Peyer's patch (tissue), 4 donors: ENCODE measurements around the gene ARMH2. TPM values are rescaled to one million over a fixed set of nuclear protein-coding genes. Genes with fewer than 3 reads are reported as not detected.

ENCODE experiments used
- DNase-seq, 3 donors: peaks; one replicate each; pipeline ENCODE4 v3.0.0-alpha.2; 2017 to 2019
- H3K27ac ChIP-seq, 4 donors: fragments of 200-600 bp; sonication (generic); one replicate each; pipeline ENCODE4 v1.5.1; 2016 to 2019
- H3K27me3 ChIP-seq, 2 donors: fragments of 200-600 bp; sonication (generic); one replicate each; pipeline ENCODE4 v1.5.1; 2019
- H3K36me3 ChIP-seq, 3 donors: fragments of 200-600 bp; sonication (generic); one replicate each; pipeline ENCODE4 v1.5.1; 2016 to 2019
- H3K4me1 ChIP-seq, 4 donors: fragments of 200-600 bp; sonication (generic); one replicate each; pipeline ENCODE4 v1.5.1; 2016 to 2019
- H3K4me3 ChIP-seq, 4 donors: fragments of 200-600 bp; sonication (generic); 1 replicate in 3 of 4; 2 replicates in 1 of 4; pipeline ENCODE4 v1.5.1; 2016 to 2019; ENCODE audit warnings: mild to moderate bottlenecking in 1 of 4
- H3K9me3 ChIP-seq, 4 donors: fragments of 200-600 bp; sonication (generic); one replicate each; pipeline ENCODE4 v1.5.1; 2016 to 2019; ENCODE audit warnings: mild to moderate bottlenecking in 1 of 4
- CTCF ChIP-seq, 6 experiments: fragments of 450-650 bp in 4 of 6; fragments of 200-600 bp in 2 of 6; sonication (generic) in 1 of 6; IDR thresholded peaks; one replicate each; pipeline ENCODE4 v1.5.1; 2017 to 2019; ENCODE audit warnings: antibody characterized with exemption in 6 of 6, mild to moderate bottlenecking in 3 of 6, moderate library complexity in 1 of 6
- POLR2A ChIP-seq, 2 donors: fragments of 450-650 bp; IDR thresholded peaks; one replicate each; pipeline ENCODE4 v1.5.1; 2017; ENCODE audit warnings: antibody characterized with exemption in 2 of 2, mild to moderate bottlenecking in 2 of 2, moderate library complexity in 2 of 2
- total RNA-seq, 4 donors: library from RNA; depleted of rRNA; stranded (reverse); fragments of >200 nt; gene quantifications; one replicate each; pipeline ENCODE4 v1.1.0, GENCODE V29; 2016

ARMH2 gene
- not detected for total RNA-seq

GRCh38 chr6:24798740-24799540, at the start of gene ARMH2:
Gene ARMH2 (minus strand): TSS chr6:24798917. CDS start chr6:24798857, 60 bp downstream.
- H3K36me3 ChIP-seq = no peaks in the 10 kb centered on the region
- H3K27me3 ChIP-seq = no peaks in the 10 kb centered on the region
- no peak for DNase-seq
- H3K4me1 ChIP-seq = no peaks in the 10 kb centered on the region
- TF ChIP-seq POLR2A (IDR thresholded peaks at IDR 0.05) = no peak
- no peak for TF ChIP-seq CTCF (IDR thresholded peaks at IDR 0.05)
- H3K4me3 ChIP-seq = no peak within 1 kb of the TSS
- H3K27ac ChIP-seq = no peak within 1 kb of the TSS
- no peaks in the 10 kb centered on the region for H3K9me3 ChIP-seq

GRCh38 chr6:24848461-24848860, 49.7 kb upstream of the ARMH2 start:
- H3K36me3 ChIP-seq = no peaks in the 10 kb centered on the region
- DNase-seq = no peak
- no peaks in the 10 kb centered on the region for H3K4me1 ChIP-seq
- H3K4me3 ChIP-seq = no peak overlapping the region
- H3K27me3 ChIP-seq = no peaks in the 10 kb centered on the region
- no peaks in the 10 kb centered on the region for H3K9me3 ChIP-seq
- TF ChIP-seq CTCF (IDR thresholded peaks at IDR 0.05) = no peak
- no peak for TF ChIP-seq POLR2A (IDR thresholded peaks at IDR 0.05)
- H3K27ac ChIP-seq = no peak overlapping the region

- no peaks in the 10 kb centered on the region for H3K27me3 ChIP-seq
- H3K27ac ChIP-seq = no peak overlapping the region
- no peak for DNase-seq
- no peak overlapping the region for H3K4me3 ChIP-seq
- TF ChIP-seq CTCF (IDR thresholded peaks at IDR 0.05) = no peak
- TF ChIP-seq POLR2A (IDR thresholded peaks at IDR 0.05) = no peak
- no peaks in the 10 kb centered on the region for H3K9me3 ChIP-seq
- H3K36me3 ChIP-seq = no peaks in the 10 kb centered on the region
- H3K4me1 ChIP-seq = no peaks in the 10 kb centered on the region
These were observed 48.7 kb upstream of the ARMH2 start for GRCh38 chr6:24847402-24847801.

- H3K27ac ChIP-seq = no peak overlapping the region
- H3K4me1 ChIP-seq = no peaks in the 10 kb centered on the region
- H3K27me3 ChIP-seq = no peaks in the 10 kb centered on the region
- no peaks in the 10 kb centered on the region for H3K9me3 ChIP-seq
- TF ChIP-seq POLR2A (IDR thresholded peaks at IDR 0.05) (no peak), CTCF (IDR thresholded peaks at IDR 0.05) (no peak)
- no peaks in the 10 kb centered on the region for H3K36me3 ChIP-seq
- H3K4me3 ChIP-seq = no peak overlapping the region
- no peak for DNase-seq
These were observed 46.9 kb upstream of the ARMH2 start for GRCh38 chr6:24845578-24845977.

GRCh38 chr6:24844903-24845302, 46.2 kb upstream of the ARMH2 start:
- no peak overlapping the region for H3K4me3 ChIP-seq
- H3K4me1 ChIP-seq = no peaks in the 10 kb centered on the region
- H3K9me3 ChIP-seq = no peaks in the 10 kb centered on the region
- DNase-seq = no peak
- no peaks in the 10 kb centered on the region for H3K36me3 ChIP-seq
- no peaks in the 10 kb centered on the region for H3K27me3 ChIP-seq
- H3K27ac ChIP-seq = no peak overlapping the region
- TF ChIP-seq POLR2A (IDR thresholded peaks at IDR 0.05) (no peak), CTCF (IDR thresholded peaks at IDR 0.05) (no peak)
